Activated CD4-positive, alpha-beta T cell treated with anti-CD3 and anti-CD28 coated beads for 48 hours (primary cell): Measurements from ENCODE around the gene ADAMTS16.

ENCODE experiments used
- DNase-seq: peaks from one replicate; pipeline ENCODE4 v3.0.0-alpha.2; 2020

Gene ADAMTS16

DNA sequence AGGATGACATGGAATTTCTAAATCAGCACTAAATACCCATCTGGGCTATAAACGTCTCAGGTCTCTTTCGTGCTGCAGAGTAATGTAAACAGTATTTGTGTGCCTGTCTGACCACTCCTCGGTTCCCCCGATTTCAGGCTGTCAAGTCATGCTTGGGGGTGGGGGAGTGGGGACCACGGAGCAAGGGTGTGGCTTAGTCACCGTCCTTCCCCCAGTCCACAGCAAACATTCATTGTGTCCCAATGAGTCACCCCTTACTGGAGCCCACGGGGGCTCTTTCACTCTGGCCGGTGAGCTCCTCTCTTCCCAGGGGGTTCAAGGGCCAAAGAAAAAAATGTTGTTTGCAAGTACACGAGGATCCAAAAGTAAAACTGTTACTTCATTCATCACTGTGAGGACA, 210.0 kb downstream of the ADAMTS16 start:
- no peak for DNase-seq

DNA sequence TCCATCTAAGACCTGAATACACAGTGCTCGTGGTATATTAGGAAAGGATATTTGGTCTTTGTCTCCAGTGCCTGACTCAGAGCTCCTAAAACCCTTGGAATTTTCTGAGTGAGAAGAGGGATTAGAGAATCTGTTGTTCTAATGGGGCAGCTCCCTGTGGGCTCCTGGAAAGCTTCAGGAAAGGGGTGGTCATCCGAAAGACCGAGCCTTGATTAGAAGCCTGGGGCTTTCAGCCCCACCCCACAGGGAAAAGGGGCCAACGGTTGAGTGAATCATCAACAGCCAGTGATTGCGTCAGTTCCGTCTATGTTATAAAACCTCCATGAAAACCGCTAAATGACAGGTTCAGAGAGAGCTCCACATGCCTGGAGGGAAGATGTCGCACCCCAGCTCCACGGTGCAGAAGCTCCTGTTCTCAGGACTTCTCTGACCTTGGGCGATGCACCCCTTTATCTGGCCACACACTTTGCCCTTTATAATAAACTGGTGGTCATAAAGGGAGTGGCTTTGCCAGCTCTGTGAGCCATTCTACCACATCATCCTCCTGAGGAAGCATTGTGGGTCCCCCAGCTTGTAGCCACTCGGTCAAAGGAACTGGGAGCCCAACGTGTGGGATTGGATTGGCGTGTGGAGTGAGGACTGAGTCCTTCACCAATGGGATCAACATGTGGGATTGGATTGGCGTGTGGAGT, 211.3 kb downstream of the ADAMTS16 start:
- no peak for DNase-seq

DNA sequence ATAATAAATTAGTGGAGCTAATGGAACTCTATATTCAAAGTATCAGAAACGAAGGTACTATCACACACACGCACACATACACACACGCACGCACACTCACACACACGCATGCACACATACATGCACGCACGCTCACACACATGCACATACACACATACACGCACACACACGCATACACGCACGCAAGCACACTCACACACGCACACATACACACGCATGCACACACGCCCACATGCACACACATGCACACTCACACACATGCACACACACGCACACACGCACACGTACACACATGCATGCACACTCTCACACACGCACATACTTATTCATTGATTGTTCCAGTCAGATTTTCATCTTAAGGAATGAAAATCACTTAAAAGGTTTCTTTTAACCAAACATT, 212.5 kb downstream of the ADAMTS16 start:
- DNase-seq, result no peak

DNA sequence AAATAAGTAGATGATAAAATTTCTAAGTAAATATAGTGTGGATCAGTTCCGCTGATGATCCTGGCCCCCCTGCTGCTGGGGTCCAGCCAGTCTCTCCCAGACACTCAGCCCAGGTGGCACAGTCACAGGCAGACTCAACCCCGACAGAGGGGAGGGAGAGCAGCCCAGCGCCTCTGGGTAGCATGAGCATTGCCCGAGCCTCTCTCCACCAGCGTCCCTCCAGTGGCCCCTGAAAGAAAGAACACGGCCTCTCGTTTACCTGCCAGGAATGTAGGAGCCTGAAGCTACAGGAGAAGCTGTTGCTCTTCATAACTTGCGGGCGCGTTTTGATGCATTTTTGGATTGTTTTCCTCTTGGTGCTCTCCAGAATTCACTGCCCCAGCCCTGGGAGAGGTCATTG, 213.6 kb downstream of the ADAMTS16 start:
- no peak for DNase-seq

DNA sequence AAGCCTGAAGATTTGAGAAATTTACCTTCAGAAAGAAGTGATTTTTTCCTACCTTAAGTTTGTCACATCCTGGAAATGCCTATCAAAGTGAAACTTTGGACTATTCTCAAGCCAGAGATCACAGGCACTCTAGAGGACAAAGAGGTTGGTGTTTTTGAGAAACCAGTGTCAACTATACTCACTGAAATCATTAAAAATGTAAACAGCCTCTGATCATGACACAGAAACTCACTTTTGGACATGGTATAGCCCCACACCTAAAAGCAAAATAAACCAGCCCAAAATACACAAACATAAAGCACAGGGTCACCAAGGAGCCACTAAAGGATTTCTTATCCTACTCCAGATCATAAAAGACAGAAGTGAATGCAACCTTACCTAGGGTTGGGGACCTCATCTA, 216.6 kb downstream of the ADAMTS16 start:
- no peak for DNase-seq

DNA sequence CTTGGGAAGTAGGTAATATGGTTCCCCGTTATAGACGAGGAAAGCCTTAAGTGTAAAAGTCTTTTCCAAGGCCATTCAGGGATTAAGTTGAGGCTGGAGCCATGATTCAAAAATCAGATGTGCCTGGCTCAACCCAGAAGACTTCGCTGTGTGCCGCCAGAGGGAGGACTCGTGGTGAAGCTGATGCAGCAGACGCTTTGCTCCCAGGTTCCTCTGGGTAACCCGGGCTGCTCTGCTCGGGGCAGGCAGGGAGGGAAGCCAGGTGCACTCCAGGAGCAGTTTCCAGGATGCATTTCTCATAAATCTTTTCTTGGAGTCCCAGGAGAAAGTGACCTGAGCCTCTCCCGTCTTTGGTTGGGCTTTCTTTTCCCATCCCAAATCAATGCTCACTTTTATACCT, 219.5 kb downstream of the ADAMTS16 start:
- DNase-seq, result no peak

DNA sequence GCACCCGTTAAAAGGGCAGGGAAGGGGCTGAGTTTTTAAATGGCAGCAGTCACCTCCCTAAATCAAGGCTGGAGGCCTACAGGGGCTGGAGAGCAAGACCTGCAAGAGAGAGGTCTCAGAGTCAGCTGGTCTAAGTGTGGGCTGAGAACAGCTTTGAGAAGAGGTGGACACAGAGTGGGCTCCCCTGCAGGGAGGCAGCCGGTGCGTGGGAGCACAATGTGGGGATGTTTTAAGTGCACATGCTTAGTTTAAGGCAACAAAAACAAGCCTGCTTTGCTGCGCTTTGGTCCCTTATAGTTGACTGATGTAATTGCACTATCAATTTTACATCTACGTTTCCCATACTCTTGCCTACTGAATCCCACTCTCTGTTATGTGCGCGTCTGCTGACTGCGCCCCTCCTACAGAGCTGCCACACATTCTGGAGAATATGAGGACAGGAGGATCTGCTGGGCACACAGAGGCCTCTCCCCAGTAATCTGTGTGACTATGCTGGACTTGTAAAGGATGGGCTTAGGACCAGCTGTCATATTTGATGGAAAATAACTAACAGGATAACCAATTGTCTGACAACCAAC, 220.3 kb downstream of the ADAMTS16 start:
- DNase-seq, result no peak

DNA sequence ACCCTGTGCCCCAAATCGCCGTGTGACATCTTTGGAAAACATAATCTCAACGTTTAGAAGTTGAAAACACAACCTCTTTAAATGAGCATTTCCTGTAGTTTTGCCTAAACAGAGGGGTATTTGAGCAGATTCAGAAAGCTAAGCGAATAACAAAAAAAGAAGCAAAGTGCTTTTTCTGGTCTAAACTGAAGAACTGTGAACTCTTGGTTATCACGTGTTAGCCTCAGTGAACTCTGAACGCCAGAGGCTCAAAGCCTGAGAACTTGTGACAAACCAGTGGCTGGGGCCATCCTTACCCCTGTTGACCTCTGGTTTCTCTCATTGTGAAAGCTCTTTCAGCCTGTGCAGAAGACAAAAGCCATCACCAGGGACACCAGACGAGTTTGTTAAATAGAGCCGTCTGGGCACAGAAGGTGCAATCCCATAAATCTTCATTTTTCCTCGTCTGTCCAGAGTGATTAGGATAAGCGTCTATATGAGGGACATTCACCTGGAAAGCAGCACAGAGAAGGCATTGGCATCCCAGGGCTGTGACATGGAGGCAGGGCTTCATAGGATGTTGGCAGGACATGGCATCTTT, 220.9 kb downstream of the ADAMTS16 start:
- DNase-seq, result no peak

DNA sequence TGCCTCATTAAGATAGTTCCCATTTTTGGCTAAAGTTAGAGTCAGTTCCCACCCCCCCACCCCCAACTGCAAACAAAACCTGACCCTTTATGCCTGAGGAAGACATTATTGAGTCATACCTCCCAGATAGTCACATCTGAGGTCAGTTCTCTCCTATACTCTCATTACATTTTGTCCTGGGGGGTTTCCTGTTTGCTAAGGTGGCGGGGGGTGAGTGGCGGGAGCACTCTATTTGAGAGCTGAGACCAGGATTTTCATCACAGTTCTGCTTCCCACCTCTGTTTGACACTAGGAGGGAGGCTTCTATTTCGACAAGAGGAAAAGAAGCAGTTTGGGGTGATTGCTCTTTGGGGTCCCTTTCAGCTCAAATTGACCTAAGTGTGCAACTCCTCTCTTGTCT, 222.9 kb downstream of the ADAMTS16 start:
- no peak for DNase-seq

DNA sequence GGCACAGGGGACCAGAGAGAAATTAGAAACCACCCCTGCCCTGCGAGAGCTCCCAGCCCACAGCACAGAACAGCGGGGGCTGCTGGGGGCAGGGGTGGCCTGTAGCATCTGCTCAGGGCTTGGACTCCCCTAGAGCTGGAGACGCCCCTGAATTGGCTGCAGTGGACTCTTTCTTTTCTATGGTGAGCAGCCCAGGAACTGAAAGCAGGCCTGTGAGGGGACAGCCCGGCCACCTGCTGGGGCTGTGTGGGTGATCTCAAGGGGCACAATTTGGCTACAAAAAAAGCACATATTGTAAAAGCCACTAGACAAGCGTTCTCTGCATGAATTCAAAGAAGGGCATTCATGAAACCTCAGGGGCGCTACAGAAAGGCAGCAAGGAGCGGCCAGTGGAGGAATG, 224.8 kb downstream of the ADAMTS16 start:
- no peak for DNase-seq

DNA sequence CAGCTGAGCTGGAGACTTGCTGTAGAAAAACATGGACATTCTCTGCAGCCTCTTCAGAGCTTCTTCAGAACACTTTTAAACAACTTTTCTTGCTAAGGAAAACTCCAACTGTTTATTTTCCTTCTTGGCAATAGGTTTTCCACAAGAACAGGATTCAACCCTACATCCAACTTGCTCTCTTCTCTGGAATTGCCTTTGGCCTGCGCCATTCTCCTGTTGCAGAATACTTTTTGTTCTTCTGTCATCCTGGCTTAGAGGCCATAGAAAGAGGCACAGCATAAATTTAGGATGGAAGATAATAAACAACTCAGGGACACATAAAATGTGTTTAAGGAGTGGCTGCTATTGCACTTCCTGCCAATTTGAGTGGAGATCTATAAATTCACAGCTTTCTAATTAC, 227.6 kb downstream of the ADAMTS16 start:
- DNase-seq, result no peak

DNA sequence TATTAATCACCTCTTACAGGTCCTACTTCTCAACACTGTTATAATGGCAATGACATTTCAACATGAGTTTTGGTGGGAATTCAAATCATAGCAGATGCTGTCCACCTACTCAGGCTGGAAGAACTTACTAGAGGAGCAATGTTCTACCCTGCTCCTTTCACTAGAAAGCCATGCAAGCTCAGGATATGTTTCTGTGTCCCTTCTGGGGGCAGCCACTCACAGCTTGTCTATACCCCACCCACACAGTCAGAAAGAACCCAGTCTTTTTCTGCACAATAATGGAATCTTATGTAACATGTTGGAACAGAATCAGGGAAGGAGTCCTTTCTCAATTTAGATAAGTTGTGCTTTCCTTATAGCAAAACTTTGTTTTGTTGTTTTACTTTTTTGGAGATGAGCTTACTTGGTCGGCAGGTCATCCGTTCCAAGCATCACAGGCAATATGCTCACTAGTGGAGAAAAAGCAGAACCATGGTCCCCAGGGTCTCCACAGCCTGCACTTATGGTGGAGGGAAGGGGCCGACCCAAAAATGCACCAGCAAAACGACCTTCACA, 229.0 kb downstream of the ADAMTS16 start:
- DNase-seq, result no peak
